Measurements from ENCODE around the gene ZNF324.
"Not testable (repeated sequence)": the region's sequence is repeated elsewhere in the genome, so short reads cannot be mapped to it uniquely, and the experiment has no call there.

ZNF324 gene

GRCh38 chr19:58471736-58472135, 4.9 kb downstream of the ZNF324 start:
- no peak for DNase-seq (ENCODE audit: low read depth in 2 of 2)

- DNase-seq (ENCODE audit: low read depth in 2 of 2), result no peak
Measured at GRCh38 chr19:58473775-58474174, 6.9 kb downstream of the ZNF324 start.

GRCh38 chr19:58474291-58474996, 7.6 kb downstream of the ZNF324 start:
- DNase-seq (ENCODE audit: low read depth in 2 of 2), result no peak

GRCh38 chr19:58474997-58475713, 8.3 kb downstream of the ZNF324 start:
- DNase-seq (ENCODE audit: low read depth in 2 of 2), result no peak

GRCh38 chr19:58475714-58476497, 9.0 kb downstream of the ZNF324 start, which contains the start of gene ZNF446:
Gene ZNF446 (plus strand): TSS chr19:58476352. CDS start chr19:58477219, 867 bp downstream.
- DNase-seq (ENCODE audit: low read depth in 2 of 2), result peak; percentile 79 to 80

GRCh38 chr19:58476498-58477015, 9.7 kb downstream of the ZNF324 start:
- DNase-seq (ENCODE audit: low read depth in 2 of 2), result no peak

- DNase-seq (ENCODE audit: low read depth in 2 of 2), result no peak
Measured at GRCh38 chr19:58477130-58477529, 10.2 kb downstream of the ZNF324 start.

GRCh38 chr19:58477871-58478270, 11.0 kb downstream of the ZNF324 start:
- DNase-seq (ENCODE audit: low read depth in 2 of 2), result no peak

- no peak for DNase-seq (ENCODE audit: low read depth in 2 of 2)
Measured at GRCh38 chr19:58479303-58479702, 12.4 kb downstream of the ZNF324 start.

GRCh38 chr19:58479736-58480480, 13.0 kb downstream of the ZNF324 start:
- no peak for DNase-seq (ENCODE audit: low read depth in 2 of 2)

- no peak for DNase-seq (ENCODE audit: low read depth in 2 of 2)
Measured at GRCh38 chr19:58480481-58480830, 13.6 kb downstream of the ZNF324 start.

GRCh38 chr19:58480831-58481230, 14.0 kb downstream of the ZNF324 start:
- no peak for DNase-seq (ENCODE audit: low read depth in 2 of 2)

- no peak for DNase-seq (ENCODE audit: low read depth in 2 of 2)
Measured at GRCh38 chr19:58482372-58482771, 15.5 kb downstream of the ZNF324 start.

GRCh38 chr19:58483776-58484175, 16.9 kb downstream of the ZNF324 start:
- no peak for DNase-seq (ENCODE audit: low read depth in 2 of 2)

GRCh38 chr19:58484349-58484748, 17.5 kb downstream of the ZNF324 start:
- not testable (repeated sequence) for DNase-seq (ENCODE audit: low read depth in 2 of 2)

- DNase-seq (ENCODE audit: low read depth in 2 of 2), result no peak
Measured at GRCh38 chr19:58491393-58491792, 24.5 kb downstream of the ZNF324 start.

GRCh38 chr19:58492265-58492664, 25.4 kb downstream of the ZNF324 start:
- no peak for DNase-seq (ENCODE audit: low read depth in 2 of 2)

- DNase-seq (ENCODE audit: low read depth in 2 of 2), result no peak
Measured at GRCh38 chr19:58497634-58498170, 30.8 kb downstream of the ZNF324 start.

- no peak for DNase-seq (ENCODE audit: low read depth in 2 of 2)
Measured at GRCh38 chr19:58498316-58499020, 31.6 kb downstream of the ZNF324 start.

Data from stimulated activated CD4-positive, alpha-beta T cell treated with anti-CD3 and anti-CD28 coated beads, Interleukin-1b, Interleukin-23, amount 100 ng/mL, for 1 hour (primary cell).